T-cell (primary cell): ENCODE data around the gene ADAMTSL1. TPM values are rescaled to one million over a fixed set of nuclear protein-coding genes. Genes with fewer than 3 reads are reported as not detected.

Experiments
- ATAC-seq, 4 experiments: fragments of 200-7000 bp in 3 of 4; fragments of 150-1000 bp in 1 of 4; cut with Tn5 transposase; replicated peaks in 1 of 4; 1 replicate in 3 of 4; 2 replicates in 1 of 4; pipeline ENCODE4 v1.10.0; 2021; ENCODE audit warnings: moderate library complexity in 3 of 4, mild to moderate bottlenecking in 2 of 4, moderate number of reproducible peaks in 1 of 4
- CTCF ChIA-PET, 2 donors: fragments of 300-600 bp; sonication (Branson Sonifier 250); formaldehyde crosslinking; loops; one replicate each; lab custom pipeline; 2022; ENCODE audit warnings: antibody characterized with exemption in 2 of 2; lab: Charles Lee
- POLR2A ChIA-PET, 2 donors: fragments of 300-600 bp; sonication (Branson Sonifier 250); formaldehyde crosslinking; loops; one replicate each; lab custom pipeline; 2022; ENCODE audit warnings: antibody characterized with exemption in 2 of 2; lab: Charles Lee
- DNase-seq, 35 experiments: peaks; one replicate each; pipeline versions ENCODE4 v3.0.0 to v3.0.0-alpha.2; 2013 to 2023
- H3K27ac ChIP-seq: one replicate; pipeline ENCODE4 v1.5.1; 2013; ENCODE audit warnings: low read length
- H3K27me3 ChIP-seq, 2 experiments: replicated peaks in 1 of 2; 1 replicate in 1 of 2; 2 replicates in 1 of 2; pipeline versions ENCODE4 v1.6.1 to v1.7.0; 2013; ENCODE audit warnings: low read length in 1 of 2, mixed read lengths in 1 of 2; ENCODE audit not compliant: control insufficient read depth in 2 of 2, insufficient read depth in 2 of 2; ENCODE audit errors: extremely low read depth in 1 of 2
- H3K36me3 ChIP-seq, 2 donors: 1 replicate in 1 of 2; 2 replicates in 1 of 2; pipeline versions ENCODE4 v1.6.1 to v1.7.0; 2013; ENCODE audit warnings: low read length in 1 of 2; ENCODE audit not compliant: control insufficient read depth in 2 of 2, insufficient read depth in 1 of 2; ENCODE audit errors: extremely low read depth in 1 of 2
- H3K4me1 ChIP-seq, 2 experiments: 1 replicate in 1 of 2; 2 replicates in 1 of 2; pipeline versions ENCODE4 v1.6.1 to v1.7.0; 2013; ENCODE audit warnings: low read length in 2 of 2, mixed read lengths in 1 of 2; ENCODE audit not compliant: insufficient read depth in 2 of 2, control insufficient read depth in 1 of 2; ENCODE audit errors: extremely low read depth in 1 of 2
- H3K4me3 ChIP-seq, 2 donors: 1 replicate in 1 of 2; 2 replicates in 1 of 2; pipeline versions ENCODE4 v1.5.1 to v1.7.0; 2013; ENCODE audit warnings: mild to moderate bottlenecking in 2 of 2, low read length in 1 of 2, moderate library complexity in 1 of 2; ENCODE audit not compliant: control insufficient read depth in 1 of 2; ENCODE audit errors: extremely low read depth in 1 of 2
- H3K9me3 ChIP-seq: 2 replicates; pipeline ENCODE4 v1.7.0; 2013
- H3K27ac Mint-ChIP-seq, 2 donors: one replicate each; pipeline ENCODE4 v1.8.0; 2020 to 2021; ENCODE audit warnings: mild to moderate bottlenecking in 2 of 2, mixed read lengths in 2 of 2
- H3K27me3 Mint-ChIP-seq, 2 donors: one replicate each; pipeline ENCODE4 v1.8.0; 2021 to 2022; ENCODE audit warnings: mixed read lengths in 2 of 2
- H3K36me3 Mint-ChIP-seq: one replicate; pipeline ENCODE4 v1.8.0; 2021; ENCODE audit warnings: mixed read lengths
- H3K4me1 Mint-ChIP-seq, 3 donors: one replicate each; pipeline ENCODE4 v1.8.0; 2020 to 2022; ENCODE audit warnings: mixed read lengths in 3 of 3, mild to moderate bottlenecking in 1 of 3
- H3K4me3 Mint-ChIP-seq, 3 donors: one replicate each; pipeline ENCODE4 v1.8.0; 2020 to 2022; ENCODE audit warnings: mild to moderate bottlenecking in 3 of 3, mixed read lengths in 3 of 3, moderate library complexity in 3 of 3
- H3K9me3 Mint-ChIP-seq, 3 donors: one replicate each; pipeline ENCODE4 v1.8.0; 2020 to 2022; ENCODE audit warnings: mixed read lengths in 3 of 3
- WGBS: methylation state at CpG from one replicate; pipeline ENCODE4 v1.1.5; 2013; ENCODE audit warnings: missing lambda C conversion rate; ENCODE audit not compliant: insufficient coverage; 5-methylcytosine and 5-hydroxymethylcytosine counted together
- total RNA-seq, 35 experiments: library from RNA in 6 of 35; stranded (reverse) in 6 of 35; fragments of 120-200 nt in 1 of 35; gene quantifications; one replicate each; pipeline versions ENCODE4 v1.2.1 to v1.2.4 and lab custom pipeline; 2013 to 2026

The ADAMTSL1 gene
- total RNA-seq, 5 donors from 2014 or later (not counting 1 experiment from before 2014, with no cell fraction given): 0.10 TPM; not detected in 4

GRCh38 chr9:18675332-18675731 is 201.4 kb downstream of the ADAMTSL1 start:
- Histone ChIP-seq H3K27me3 (no peaks in the 10 kb centered on the region), H3K27ac (no peak overlapping the region), H3K36me3 (no peaks in the 10 kb centered on the region), H3K9me3 (no peaks in the 10 kb centered on the region), H3K4me3 (no peak overlapping the region), H3K4me1 (no peaks in the 10 kb centered on the region)
- H3K27ac Mint-ChIP-seq: no peak overlapping the region
- no CpG with 5 or more reads among the region's 1 CpG for WGBS
- ChIA-PET POLR2A (no interaction called here), CTCF (no interaction called here)
- no peak overlapping the region for H3K4me3 Mint-ChIP-seq
- no peak for ATAC-seq
- H3K27me3 Mint-ChIP-seq: peaks cover 0 to 7% of the 10 kb centered on the region in 2 donors
- no peaks in the 10 kb centered on the region for H3K36me3 Mint-ChIP-seq
- DNase-seq: no peak
- peaks cover 0 to 4% (median 0%) of the 10 kb centered on the region in 3 donors for H3K9me3 Mint-ChIP-seq
- H3K4me1 Mint-ChIP-seq: no peaks in the 10 kb centered on the region

GRCh38 chr9:18675973-18676372 is 202.0 kb downstream of the ADAMTSL1 start:
- ATAC-seq (no peak), DNase-seq (no peak)
- Histone ChIP-seq H3K27ac (no peak overlapping the region), H3K9me3 (no peaks in the 10 kb centered on the region), H3K36me3 (no peaks in the 10 kb centered on the region), H3K4me3 (no peak overlapping the region), H3K4me1 (no peaks in the 10 kb centered on the region), H3K27me3 (no peaks in the 10 kb centered on the region)
- Mint-ChIP-seq H3K4me1 (no peaks in the 10 kb centered on the region), H3K36me3 (no peaks in the 10 kb centered on the region), H3K27ac (no peak overlapping the region), H3K9me3 (peaks cover 0 to 4% (median 0%) of the 10 kb centered on the region in 3 donors), H3K4me3 (no peak overlapping the region), H3K27me3 (peaks cover 0 to 6% of the 10 kb centered on the region in 2 donors)
- ChIA-PET CTCF (no interaction called here), POLR2A (no interaction called here)

- H3K27me3 ChIP-seq: no peaks in the 10 kb centered on the region
- no peak overlapping the region for H3K27ac ChIP-seq
- Mint-ChIP-seq H3K36me3 (no peaks in the 10 kb centered on the region), H3K27ac (no peak overlapping the region), H3K4me3 (no peak overlapping the region), H3K27me3 (peaks cover 0 to under 1% of the 10 kb centered on the region in 2 donors), H3K9me3 (no peaks in the 10 kb centered on the region), H3K4me1 (no peaks in the 10 kb centered on the region)
- no peaks in the 10 kb centered on the region for H3K36me3 ChIP-seq
- no CpG with 5 or more reads among the region's 2 CpGs for WGBS
- no peaks in the 10 kb centered on the region for H3K9me3 ChIP-seq
- no peaks in the 10 kb centered on the region for H3K4me1 ChIP-seq
- ChIA-PET POLR2A (no interaction called here), CTCF (no interaction called here)
- DNase-seq (no peak), ATAC-seq (no peak)
- no peak overlapping the region for H3K4me3 ChIP-seq
Observed at GRCh38 chr9:18676525-18676924, 202.6 kb downstream of the ADAMTSL1 start.

- H3K27ac ChIP-seq: no peak overlapping the region
- POLR2A ChIA-PET: interaction anchor here (0.6 to 0.8 kb wide), 2 partner anchors 12 to 189 kb away, joined by 3 to 15 read pairs; no protein-coding TSS in a partner anchor
- Mint-ChIP-seq H3K27ac (no peak overlapping the region), H3K4me3 (no peak overlapping the region), H3K9me3 (no peaks in the 10 kb centered on the region), H3K4me1 (no peaks in the 10 kb centered on the region), H3K27me3 (no peaks in the 10 kb centered on the region), H3K36me3 (no peaks in the 10 kb centered on the region)
- ATAC-seq (no peak), DNase-seq (no peak)
- WGBS: no CpG with 5 or more reads among the region's 1 CpG
- no peaks in the 10 kb centered on the region for H3K9me3 ChIP-seq
- no peak overlapping the region for H3K4me3 ChIP-seq
- no peaks in the 10 kb centered on the region for H3K4me1 ChIP-seq
- no peaks in the 10 kb centered on the region for H3K36me3 ChIP-seq
- CTCF ChIA-PET: no interaction called here
- H3K27me3 ChIP-seq: no peaks in the 10 kb centered on the region
Observed at GRCh38 chr9:18678821-18679590, 205.1 kb downstream of the ADAMTSL1 start.

- no peak for DNase-seq
- no peak overlapping the region for H3K27ac Mint-ChIP-seq
- H3K9me3 Mint-ChIP-seq: no peaks in the 10 kb centered on the region
- no peaks in the 10 kb centered on the region for H3K36me3 Mint-ChIP-seq
- H3K27me3 ChIP-seq: no peaks in the 10 kb centered on the region
- H3K4me1 ChIP-seq: no peaks in the 10 kb centered on the region
- H3K4me3 ChIP-seq: no peak overlapping the region
- CTCF ChIA-PET: no interaction called here
- H3K9me3 ChIP-seq: no peaks in the 10 kb centered on the region
- no peaks in the 10 kb centered on the region for H3K36me3 ChIP-seq
- H3K27me3 Mint-ChIP-seq: no peaks in the 10 kb centered on the region
- H3K4me1 Mint-ChIP-seq: no peaks in the 10 kb centered on the region
- H3K27ac ChIP-seq: no peak overlapping the region
- ATAC-seq: no peak
- POLR2A ChIA-PET: interaction anchor here in 1 of 2 donors (0.6 kb wide), 1 partner anchor 943 kb away, joined by 3 read pairs; no protein-coding TSS in a partner anchor
- H3K4me3 Mint-ChIP-seq: no peak overlapping the region
- 90% methylated on average over 2 of the region's 6 CpGs for WGBS
Observed at GRCh38 chr9:18682907-18683306, 209.0 kb downstream of the ADAMTSL1 start.

- Mint-ChIP-seq H3K4me1 (no peaks in the 10 kb centered on the region), H3K27ac (no peak overlapping the region), H3K27me3 (no peaks in the 10 kb centered on the region), H3K36me3 (no peaks in the 10 kb centered on the region), H3K9me3 (no peaks in the 10 kb centered on the region), H3K4me3 (no peak overlapping the region)
- H3K27me3 ChIP-seq: no peaks in the 10 kb centered on the region
- H3K4me3 ChIP-seq: no peak overlapping the region
- ATAC-seq (no peak), DNase-seq (no peak)
- H3K36me3 ChIP-seq: no peaks in the 10 kb centered on the region
- ChIA-PET POLR2A (interaction anchor here in 1 of 2 donors (0.6 kb wide), 1 partner anchor 944 kb away, joined by 3 read pairs; no protein-coding TSS in a partner anchor), CTCF (no interaction called here)
- no peaks in the 10 kb centered on the region for H3K4me1 ChIP-seq
- no peaks in the 10 kb centered on the region for H3K9me3 ChIP-seq
- 94% methylated on average over 8 of the region's 12 CpGs for WGBS
- no peak overlapping the region for H3K27ac ChIP-seq
Observed at GRCh38 chr9:18683312-18683711, 209.4 kb downstream of the ADAMTSL1 start.
